GM12801 (cell line): ENCODE data around the gene NDUFA8.

Experiments used
- TF ChIP-seq, protein P1 (sequence below): IDR thresholded peaks from one replicate; pipeline ENCODE4 v1.5.1; 2011; ENCODE audit warnings: control low read depth; ENCODE audit not compliant: insufficient read length; ENCODE audit errors: extremely low read depth

Gene NDUFA8

DNA sequence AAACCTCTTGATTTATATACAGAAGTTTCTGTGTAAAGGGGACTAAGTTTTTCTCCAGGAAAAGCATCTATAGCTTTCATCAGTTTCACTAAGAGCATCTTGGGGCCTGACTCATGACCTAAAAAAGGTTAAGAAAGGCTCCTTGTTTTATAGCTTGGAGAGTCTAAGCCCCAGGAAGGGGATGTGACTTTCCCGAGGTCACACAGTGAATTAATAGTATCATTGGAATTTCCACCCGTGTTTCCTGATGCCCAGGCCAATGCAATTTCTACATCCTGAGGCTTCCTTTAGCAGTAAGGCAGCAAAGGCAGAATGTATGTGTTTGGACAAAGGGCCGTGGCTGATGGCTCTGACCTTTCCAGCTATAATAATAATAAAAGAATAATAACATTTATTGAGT, 8.8 kb upstream of the NDUFA8 start:
- TF ChIP-seq, protein P1, sequence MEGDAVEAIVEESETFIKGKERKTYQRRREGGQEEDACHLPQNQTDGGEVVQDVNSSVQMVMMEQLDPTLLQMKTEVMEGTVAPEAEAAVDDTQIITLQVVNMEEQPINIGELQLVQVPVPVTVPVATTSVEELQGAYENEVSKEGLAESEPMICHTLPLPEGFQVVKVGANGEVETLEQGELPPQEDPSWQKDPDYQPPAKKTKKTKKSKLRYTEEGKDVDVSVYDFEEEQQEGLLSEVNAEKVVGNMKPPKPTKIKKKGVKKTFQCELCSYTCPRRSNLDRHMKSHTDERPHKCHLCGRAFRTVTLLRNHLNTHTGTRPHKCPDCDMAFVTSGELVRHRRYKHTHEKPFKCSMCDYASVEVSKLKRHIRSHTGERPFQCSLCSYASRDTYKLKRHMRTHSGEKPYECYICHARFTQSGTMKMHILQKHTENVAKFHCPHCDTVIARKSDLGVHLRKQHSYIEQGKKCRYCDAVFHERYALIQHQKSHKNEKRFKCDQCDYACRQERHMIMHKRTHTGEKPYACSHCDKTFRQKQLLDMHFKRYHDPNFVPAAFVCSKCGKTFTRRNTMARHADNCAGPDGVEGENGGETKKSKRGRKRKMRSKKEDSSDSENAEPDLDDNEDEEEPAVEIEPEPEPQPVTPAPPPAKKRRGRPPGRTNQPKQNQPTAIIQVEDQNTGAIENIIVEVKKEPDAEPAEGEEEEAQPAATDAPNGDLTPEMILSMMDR: no peak

GRCh38 chr9:122164286-122164685, 4.7 kb upstream of the NDUFA8 start:
- TF ChIP-seq, protein P1: no peak

- TF ChIP-seq, protein P1: no peak
Measured at GRCh38 chr9:122162415-122162814, 2.8 kb upstream of the NDUFA8 start.

GRCh38 chr9:122159925-122160246, 307 bp upstream of the NDUFA8 start:
- TF ChIP-seq, protein P1: no peak

- TF ChIP-seq, protein P1: no peak
Measured at GRCh38 chr9:122158202-122158601, 1.4 kb downstream of the NDUFA8 start.

DNA sequence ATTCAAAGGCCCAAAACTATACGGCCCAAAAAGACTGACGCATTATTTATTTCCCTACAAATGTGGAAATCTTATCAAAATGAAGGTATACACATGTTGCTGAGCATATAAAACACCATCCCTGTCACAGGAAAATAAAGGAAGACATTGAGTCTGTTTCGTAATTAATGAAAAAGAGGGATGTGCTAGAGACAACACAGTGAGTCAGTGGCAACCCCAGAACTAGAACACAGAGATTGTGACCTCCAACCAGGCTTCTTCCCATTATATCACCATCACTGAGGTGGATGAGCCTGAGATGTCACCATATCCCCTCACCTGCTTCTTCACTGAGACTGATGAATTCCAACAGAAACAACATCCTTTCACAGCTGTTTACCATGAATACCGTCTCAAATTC, 3.8 kb downstream of the NDUFA8 start:
- TF ChIP-seq, protein P1: no peak

DNA sequence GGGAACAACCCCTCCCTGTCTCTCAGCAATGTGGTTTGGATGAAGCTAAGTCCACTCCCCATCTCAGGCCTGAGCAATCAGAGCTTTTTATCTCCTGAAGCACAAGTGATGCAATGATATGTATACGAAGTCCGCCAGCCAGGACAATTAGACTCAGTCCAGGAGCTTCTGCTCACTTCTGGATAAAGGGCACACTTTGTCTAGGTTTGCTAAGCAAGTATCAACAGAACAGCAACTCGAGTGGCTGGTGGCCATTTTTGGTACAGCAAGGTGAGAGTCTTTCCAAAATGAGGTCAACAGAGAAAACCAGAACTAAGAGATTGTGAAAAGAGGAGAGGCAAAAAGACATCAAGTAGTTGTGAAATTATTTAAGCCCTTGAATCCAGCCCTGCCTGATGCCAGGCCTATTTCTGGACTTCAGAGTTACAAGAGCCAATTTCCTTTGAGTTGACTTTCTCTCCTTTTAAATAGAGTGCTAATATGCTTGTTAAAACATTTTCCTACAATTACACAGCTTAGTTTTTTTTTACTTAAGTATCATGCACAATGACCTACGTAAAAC, 8.2 kb downstream of the NDUFA8 start:
- TF ChIP-seq, protein P1: no peak

DNA sequence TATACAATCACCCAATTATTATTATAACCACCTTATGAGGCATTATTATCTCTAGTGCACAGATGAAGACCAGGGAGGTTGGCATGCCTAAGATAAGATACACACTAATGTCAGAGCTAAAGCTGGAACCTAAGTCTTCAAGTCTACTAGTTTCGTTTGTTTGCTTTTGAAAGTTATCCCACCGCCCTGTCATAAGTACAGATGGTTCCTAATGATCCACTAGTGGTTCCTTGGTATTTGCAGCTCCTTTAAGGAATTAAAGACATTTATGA, 14.1 kb downstream of the NDUFA8 start:
- TF ChIP-seq, protein P1: no peak
